IMR-90 (cell line): ENCODE results near the gene CEACAM20. TPM values are rescaled to one million over a fixed set of nuclear protein-coding genes. Genes with fewer than 3 reads are reported as not detected.

Experiments
- ATAC-seq: fragments of 200-7000 bp; cut with Tn5 transposase; 2 replicates; pipeline ENCODE4 v1.9.1; 2020; ENCODE audit warnings: low read depth, mild to moderate bottlenecking, moderate library complexity
- BruUV-seq: library from RNA; stranded (reverse); fragments of 400-500 nt; replicated peaks from 2 replicates; lab custom pipeline; 2021; lab: Mats Ljungman, UMichigan
- CTCF ChIA-PET: fragments of 300-600 bp; formaldehyde crosslinking; extraction: SDS; loops from one replicate; lab custom pipeline; 2021; ENCODE audit warnings: antibody characterized with exemption; lab: Yijun Ruan, JAX
- POLR2A ChIA-PET: fragments of 300-600 bp; sonication (Branson Sonifier 250); formaldehyde crosslinking; loops from one replicate; lab custom pipeline; 2022; ENCODE audit warnings: antibody characterized with exemption; ENCODE audit not compliant: unreplicated experiment; lab: Charles Lee
- DNase-seq: peaks from one replicate; pipeline ENCODE4 v3.0.0; 2013
- H2AFZ ChIP-seq: replicated peaks from 2 replicates; pipeline ENCODE3; 2013; ENCODE audit warnings: low read length, mild to moderate bottlenecking; ENCODE audit not compliant: poor library complexity
- H2AK5ac ChIP-seq: 2 replicates; pipeline ENCODE4 v1.6.1; 2013; ENCODE audit warnings: low read depth, low read length, inconsistent platforms
- H2AK9ac ChIP-seq: replicated peaks from 2 replicates; pipeline ENCODE3; 2013; ENCODE audit warnings: mild to moderate bottlenecking, low read depth, low read length, moderate library complexity; ENCODE audit not compliant: poor library complexity
- H2BK120ac ChIP-seq: 2 replicates; pipeline ENCODE4 v1.6.1; 2013; ENCODE audit warnings: low read depth, low read length, inconsistent platforms
- H2BK15ac ChIP-seq: 3 replicates; pipeline ENCODE4 v1.6.1; 2013; ENCODE audit warnings: low read depth, low read length, inconsistent platforms
- H2BK20ac ChIP-seq: 2 replicates; pipeline ENCODE4 v1.6.1; 2013; ENCODE audit warnings: low read depth, mild to moderate bottlenecking, inconsistent platforms, low read length, moderate library complexity
- H2BK5ac ChIP-seq: 2 replicates; pipeline ENCODE4 v1.6.1; 2013; ENCODE audit warnings: mild to moderate bottlenecking, low read depth, low read length, inconsistent platforms; ENCODE audit not compliant: poor library complexity, severe bottlenecking
- H3K14ac ChIP-seq: replicated peaks from 2 replicates; pipeline ENCODE4 v1.6.1; 2013; ENCODE audit warnings: low read depth, low read length, inconsistent platforms
- H3K18ac ChIP-seq: 2 replicates; pipeline ENCODE4 v1.6.1; 2013; ENCODE audit warnings: low read depth, low read length, control low read depth
- H3K23ac ChIP-seq: 2 replicates; pipeline ENCODE4 v1.6.1; 2013; ENCODE audit warnings: low read depth, low read length, inconsistent platforms
- H3K27ac ChIP-seq: 2 replicates; pipeline ENCODE4 v1.5.1; 2013; ENCODE audit warnings: mild to moderate bottlenecking, control low read depth, low read length; ENCODE audit not compliant: insufficient read depth
- H3K27me3 ChIP-seq: 2 replicates; pipeline ENCODE4 v1.6.1; 2013; ENCODE audit warnings: low read length; ENCODE audit not compliant: control insufficient read depth, insufficient read depth
- H3K36me3 ChIP-seq: 2 replicates; pipeline ENCODE4 v1.6.1; 2013; ENCODE audit warnings: low read length, mixed read lengths; ENCODE audit not compliant: control insufficient read depth, insufficient read depth
- H3K4ac ChIP-seq: 2 replicates; pipeline ENCODE4 v1.6.1; 2013; ENCODE audit warnings: low read depth, low read length, inconsistent platforms
- H3K4me1 ChIP-seq: 2 replicates; pipeline ENCODE4 v1.6.1; 2013; ENCODE audit warnings: low read length, mixed read lengths; ENCODE audit not compliant: control insufficient read depth, insufficient read depth
- H3K4me2 ChIP-seq: 2 replicates; pipeline ENCODE4 v1.6.1; 2013; ENCODE audit warnings: low read depth, mild to moderate bottlenecking, control low read depth, low read length, moderate library complexity
- H3K4me3 ChIP-seq: 2 replicates; pipeline ENCODE4 v1.5.1; 2013; ENCODE audit warnings: low read depth, mild to moderate bottlenecking, control low read depth, low read length, moderate library complexity; ENCODE audit not compliant: insufficient read depth
- H3K56ac ChIP-seq: 2 replicates; pipeline ENCODE4 v1.6.1; 2013; ENCODE audit warnings: low read length, inconsistent platforms; ENCODE audit not compliant: insufficient read depth; ENCODE audit errors: extremely low read depth
- H3K79me1 ChIP-seq, 2 experiments: 2 replicates each; pipeline ENCODE4 v1.6.1; 2013; ENCODE audit warnings: low read length in 2 of 2, inconsistent platforms in 1 of 2, low read depth in 1 of 2
- H3K9ac ChIP-seq: 2 replicates; pipeline ENCODE4 v1.6.1; 2013; ENCODE audit warnings: low read depth, low read length, control low read depth
- H3K9me1 ChIP-seq: 2 replicates; pipeline ENCODE4 v1.6.1; 2013; ENCODE audit warnings: low read length, inconsistent platforms; ENCODE audit not compliant: insufficient read depth
- H3K9me3 ChIP-seq: 2 replicates; pipeline ENCODE4 v1.6.1; 2013; ENCODE audit warnings: low read length; ENCODE audit not compliant: control insufficient read depth, insufficient read depth
- H4K20me1 ChIP-seq: 2 replicates; pipeline ENCODE4 v1.6.1; 2013; ENCODE audit warnings: low read length, inconsistent platforms; ENCODE audit not compliant: insufficient read depth
- H4K5ac ChIP-seq: 2 replicates; pipeline ENCODE4 v1.6.1; 2013; ENCODE audit warnings: mild to moderate bottlenecking, low read depth, low read length, control low read depth
- H4K8ac ChIP-seq, 2 experiments: 2 replicates each; pipeline ENCODE4 v1.6.1; 2013; ENCODE audit warnings: low read depth in 2 of 2, low read length in 2 of 2, control low read depth in 1 of 2, inconsistent platforms in 1 of 2
- H4K91ac ChIP-seq: 2 replicates; pipeline ENCODE4 v1.6.1; 2013; ENCODE audit warnings: low read depth, low read length, inconsistent platforms; ENCODE audit not compliant: insufficient read depth
- BHLHE40 ChIP-seq: fragments of 150-350 bp; IDR thresholded peaks from 2 replicates; pipeline ENCODE4 v1.6.1; 2016; ENCODE audit warnings: mild to moderate bottlenecking, low read depth, low read length
- CEBPB ChIP-seq: IDR thresholded peaks from 2 replicates; pipeline ENCODE4 v1.6.1; 2012; ENCODE audit warnings: low read depth, low read length, improper control_type of control experiment
- CHD1 ChIP-seq: IDR thresholded peaks from 2 replicates; pipeline ENCODE4 v1.6.1; 2012; ENCODE audit warnings: low read depth, low read length, improper control_type of control experiment
- ELK1 ChIP-seq: fragments of 150-350 bp; IDR thresholded peaks from 2 replicates; pipeline ENCODE4 v1.6.1; 2016; ENCODE audit warnings: low read depth, mild to moderate bottlenecking, low read length, moderate library complexity, borderline replicate concordance
- FOS ChIP-seq: fragments of 150-350 bp; IDR thresholded peaks from 2 replicates; pipeline ENCODE4 v1.6.1; 2016; ENCODE audit warnings: low read depth, low read length
- MAFK ChIP-seq: IDR thresholded peaks from 2 replicates; pipeline ENCODE4 v1.6.1; 2012; ENCODE audit warnings: low read depth, low read length, improper control_type of control experiment
- MAZ ChIP-seq: IDR thresholded peaks from 2 replicates; pipeline ENCODE4 v1.6.1; 2012; ENCODE audit warnings: low read depth, mild to moderate bottlenecking, low read length, improper control_type of control experiment, moderate library complexity, borderline replicate concordance
- MXI1 ChIP-seq: IDR thresholded peaks from 2 replicates; pipeline ENCODE4 v1.6.1; 2012; ENCODE audit warnings: low read depth, mild to moderate bottlenecking, low read length, moderate library complexity, borderline replicate concordance
- NFE2L2 ChIP-seq: fragments of 150-350 bp; IDR thresholded peaks from 2 replicates; pipeline ENCODE4 v1.6.1; 2016; ENCODE audit warnings: low read depth, mild to moderate bottlenecking, low read length
- POLR2A ChIP-seq: IDR thresholded peaks from 2 replicates; pipeline ENCODE4 v1.6.1; 2012; ENCODE audit warnings: mild to moderate bottlenecking, low read depth, low read length
- RAD21 ChIP-seq: IDR thresholded peaks from 2 replicates; pipeline ENCODE4 v1.6.1; 2012; ENCODE audit warnings: low read length, improper control_type of control experiment
- USF2 ChIP-seq: fragments of 150-350 bp; IDR thresholded peaks from 2 replicates; pipeline ENCODE4 v1.6.1; 2017; ENCODE audit warnings: mild to moderate bottlenecking, antibody characterized with exemption, low read length, low read depth
- WGBS, 2 experiments: methylation state at CpG; one replicate each; pipeline versions ENCODE4 v1.1.5 to v1.1.7; 2013; ENCODE audit warnings: missing lambda C conversion rate in 2 of 2; ENCODE audit not compliant: insufficient read length in 1 of 2; ENCODE audit errors: extremely low coverage in 2 of 2; 5-methylcytosine and 5-hydroxymethylcytosine counted together
- dilution Hi-C: fragments of 300-500 bp; cut with HindIII; formaldehyde crosslinking; loops from one replicate; pipeline ENCODE4 v1.14.3; 2018; ENCODE audit warnings: low sequenced_read_pairs; ENCODE audit not compliant: unreplicated experiment
- in situ Hi-C: fragments of 300-500 bp; cut with MboI; formaldehyde crosslinking; loops from 3 replicates; pipeline ENCODE4 v1.14.3; 2019; ENCODE audit warnings: low sequenced_read_pairs, inconsistent platforms, mixed read lengths
- intact Hi-C: fragments of 100-400 bp; cut with micrococcal nuclease; formaldehyde crosslinking; loops from 2 replicates; pipeline ENCODE4 v1.10.0; 2022
- polyA plus RNA-seq, 3 experiments: library from polyadenylated mRNA; depleted of rRNA; stranded (reverse); fragments of >200 nt; gene quantifications; 2 replicates each; pipeline ENCODE4 v1.2.3, GENCODE V29; 2012; ENCODE audit warnings: low replicate concordance in 1 of 3
- total RNA-seq: library from RNA; depleted of rRNA; stranded (reverse); fragments of >200 nt; gene quantifications from 2 replicates; pipeline ENCODE4 v1.2.3, GENCODE V29; 2012

CEACAM20 gene
- total and polyA plus RNA-seq, 2 of the 4 experiments (the other 2 are of a cell fraction): not detected

GRCh38 chr19:44577566-44577874 is 48.0 kb upstream of the CEACAM20 start:
- dilution Hi-C loops: no loop called here
- no peak overlapping the region for H3K18ac ChIP-seq

More at GRCh38 chr19:44577566-44577874, 48.0 kb upstream of the CEACAM20 start:
- Histone ChIP-seq H3K27ac (no peak overlapping the region), H3K56ac (no peak overlapping the region), H3K14ac (no peak overlapping the region), H3K36me3 (no peaks in the 10 kb centered on the region), H3K9me1 (no peaks in the 10 kb centered on the region; the same call in 1 of the 2 replicates), H2BK20ac (no peak overlapping the region), H3K4me2 (no peak overlapping the region), H3K23ac (no peak overlapping the region), H2BK5ac (no peak overlapping the region), H3K4ac (no peak overlapping the region), H2BK120ac (no peak overlapping the region), H3K79me1 (no peaks in the 10 kb centered on the region), H2BK15ac (no peak overlapping the region), H4K91ac (no peak overlapping the region), H3K27me3 (no peaks in the 10 kb centered on the region), H3K9ac (no peak overlapping the region), H2AK5ac (no peak overlapping the region), H3K4me1 (no peaks in the 10 kb centered on the region), H3K9me3 (peaks cover 2% of the 10 kb centered on the region; the same call in 1 of the 2 replicates), H2AFZ (no peak overlapping the region), H2AK9ac (no peak overlapping the region), H4K20me1 (no peaks in the 10 kb centered on the region), H4K5ac (no peak overlapping the region), H3K4me3 (no peak overlapping the region), H4K8ac (no peak overlapping the region)
- BruUV-seq: no TSS peak
- ChIA-PET POLR2A (no interaction called here), CTCF (interaction anchor here (1.0 to 1.3 kb wide), 2 partner anchors 79 to 143 kb away, joined by 4 to 5 read pairs; no protein-coding TSS in a partner anchor)
- WGBS, 2 experiments: no CpG with 5 or more reads among the region's 1 CpG
- ATAC-seq (no peak), DNase-seq (no peak)
- TF ChIP-seq FOS: no peak
- no peak for TF ChIP-seq CEBPB
- no peak for TF ChIP-seq CHD1
- TF ChIP-seq POLR2A: no peak
- TF ChIP-seq BHLHE40: no peak
- TF ChIP-seq ELK1: no peak
- no peak for TF ChIP-seq MAFK
- no peak for TF ChIP-seq RAD21
- no peak for TF ChIP-seq MXI1
- no peak for TF ChIP-seq USF2
- TF ChIP-seq MAZ: no peak
- no peak for TF ChIP-seq NFE2L2
- in situ Hi-C loops (no loop called here), intact Hi-C loops (loop anchor here (10.0 kb wide), 1 partner anchor 377 kb away; the partner anchor contains the start of gene CLPTM1)
